ENCODE measurements around the gene CCSER1. TPM values are rescaled to one million over a fixed set of nuclear protein-coding genes. Genes with fewer than 3 reads are reported as not detected.

Gene CCSER1
- polyA plus RNA-seq, 1 donor from 2014 or later, result 20.8 TPM

DNA sequence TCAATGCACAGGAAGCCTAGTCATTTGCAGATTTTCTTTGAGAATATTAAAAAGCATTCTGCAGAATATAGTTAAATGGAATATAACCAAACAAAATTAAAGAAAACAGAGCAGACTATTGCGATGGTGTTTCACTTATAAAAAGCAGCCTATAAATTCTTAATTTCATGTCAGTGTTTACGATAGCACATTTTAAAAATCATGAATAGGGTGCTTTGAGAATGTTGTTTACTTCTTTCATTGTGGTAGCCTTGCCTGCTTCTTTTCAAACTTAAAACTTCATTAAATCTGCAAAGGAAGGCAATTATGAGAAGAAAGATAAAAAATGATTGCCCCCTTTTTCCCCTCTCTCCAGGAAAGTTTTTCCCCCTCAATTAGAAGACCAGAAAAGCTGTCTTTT is 748.6 kb downstream of the CCSER1 start:
- TF ChIP-seq MXI1 (conservative IDR thresholded peaks at IDR 0.05; ENCODE audit: poor library complexity, severe bottlenecking) (no peak), POLR2AphosphoS5 (IDR thresholded peaks at IDR 0.05) (no peak), EP300 (conservative IDR thresholded peaks at IDR 0.05; ENCODE audit: poor library complexity, severe bottlenecking) (no peak), SMC3 (conservative IDR thresholded peaks at IDR 0.05; ENCODE audit: poor library complexity) (no peak), RAD21 (conservative IDR thresholded peaks at IDR 0.05) (no peak), TAF1 (IDR thresholded peaks at IDR 0.05; ENCODE audit: low read depth) (no peak), EZH2 (IDR thresholded peaks at IDR 0.05; ENCODE audit: borderline replicate concordance, insufficient read depth, low read length, poor library complexity, severe bottlenecking) (no peak)
- TF ChIP-seq, protein P1, sequence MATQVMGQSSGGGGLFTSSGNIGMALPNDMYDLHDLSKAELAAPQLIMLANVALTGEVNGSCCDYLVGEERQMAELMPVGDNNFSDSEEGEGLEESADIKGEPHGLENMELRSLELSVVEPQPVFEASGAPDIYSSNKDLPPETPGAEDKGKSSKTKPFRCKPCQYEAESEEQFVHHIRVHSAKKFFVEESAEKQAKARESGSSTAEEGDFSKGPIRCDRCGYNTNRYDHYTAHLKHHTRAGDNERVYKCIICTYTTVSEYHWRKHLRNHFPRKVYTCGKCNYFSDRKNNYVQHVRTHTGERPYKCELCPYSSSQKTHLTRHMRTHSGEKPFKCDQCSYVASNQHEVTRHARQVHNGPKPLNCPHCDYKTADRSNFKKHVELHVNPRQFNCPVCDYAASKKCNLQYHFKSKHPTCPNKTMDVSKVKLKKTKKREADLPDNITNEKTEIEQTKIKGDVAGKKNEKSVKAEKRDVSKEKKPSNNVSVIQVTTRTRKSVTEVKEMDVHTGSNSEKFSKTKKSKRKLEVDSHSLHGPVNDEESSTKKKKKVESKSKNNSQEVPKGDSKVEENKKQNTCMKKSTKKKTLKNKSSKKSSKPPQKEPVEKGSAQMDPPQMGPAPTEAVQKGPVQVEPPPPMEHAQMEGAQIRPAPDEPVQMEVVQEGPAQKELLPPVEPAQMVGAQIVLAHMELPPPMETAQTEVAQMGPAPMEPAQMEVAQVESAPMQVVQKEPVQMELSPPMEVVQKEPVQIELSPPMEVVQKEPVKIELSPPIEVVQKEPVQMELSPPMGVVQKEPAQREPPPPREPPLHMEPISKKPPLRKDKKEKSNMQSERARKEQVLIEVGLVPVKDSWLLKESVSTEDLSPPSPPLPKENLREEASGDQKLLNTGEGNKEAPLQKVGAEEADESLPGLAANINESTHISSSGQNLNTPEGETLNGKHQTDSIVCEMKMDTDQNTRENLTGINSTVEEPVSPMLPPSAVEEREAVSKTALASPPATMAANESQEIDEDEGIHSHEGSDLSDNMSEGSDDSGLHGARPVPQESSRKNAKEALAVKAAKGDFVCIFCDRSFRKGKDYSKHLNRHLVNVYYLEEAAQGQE (IDR thresholded peaks at IDR 0.05; ENCODE audit: borderline replicate concordance), result no peak
- TF ChIP-seq, protein P2, sequence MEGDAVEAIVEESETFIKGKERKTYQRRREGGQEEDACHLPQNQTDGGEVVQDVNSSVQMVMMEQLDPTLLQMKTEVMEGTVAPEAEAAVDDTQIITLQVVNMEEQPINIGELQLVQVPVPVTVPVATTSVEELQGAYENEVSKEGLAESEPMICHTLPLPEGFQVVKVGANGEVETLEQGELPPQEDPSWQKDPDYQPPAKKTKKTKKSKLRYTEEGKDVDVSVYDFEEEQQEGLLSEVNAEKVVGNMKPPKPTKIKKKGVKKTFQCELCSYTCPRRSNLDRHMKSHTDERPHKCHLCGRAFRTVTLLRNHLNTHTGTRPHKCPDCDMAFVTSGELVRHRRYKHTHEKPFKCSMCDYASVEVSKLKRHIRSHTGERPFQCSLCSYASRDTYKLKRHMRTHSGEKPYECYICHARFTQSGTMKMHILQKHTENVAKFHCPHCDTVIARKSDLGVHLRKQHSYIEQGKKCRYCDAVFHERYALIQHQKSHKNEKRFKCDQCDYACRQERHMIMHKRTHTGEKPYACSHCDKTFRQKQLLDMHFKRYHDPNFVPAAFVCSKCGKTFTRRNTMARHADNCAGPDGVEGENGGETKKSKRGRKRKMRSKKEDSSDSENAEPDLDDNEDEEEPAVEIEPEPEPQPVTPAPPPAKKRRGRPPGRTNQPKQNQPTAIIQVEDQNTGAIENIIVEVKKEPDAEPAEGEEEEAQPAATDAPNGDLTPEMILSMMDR (IDR thresholded peaks at IDR 0.05; ENCODE audit: poor library complexity, severe bottlenecking), result no peak
- Histone ChIP-seq H3K4me2 (ENCODE audit: low read length) (no peak overlapping the region), H4K20me1 (ENCODE audit: insufficient read depth) (no peaks in the 10 kb centered on the region), H3K9me3 (ENCODE audit: low read length) (no peaks in the 10 kb centered on the region), H3K9ac (ENCODE audit: low read length) (no peak overlapping the region), H3K9me2 (ENCODE audit: insufficient read depth, low read length) (no peaks in the 10 kb centered on the region), H3K36me3 (ENCODE audit: insufficient read depth, low read length) (no peaks in the 10 kb centered on the region), H3K4me3 (ENCODE audit: low read length) (no peak overlapping the region), H3K79me2 (replicated peaks; ENCODE audit: insufficient read depth, low read length) (no peaks in the 10 kb centered on the region), H3F3A (ENCODE audit: insufficient read depth, low read length, poor library complexity, severe bottlenecking) (no peaks in the 10 kb centered on the region), H3K27me3 (ENCODE audit: insufficient read depth, low read depth, low read length) (no peaks in the 10 kb centered on the region), H3K27ac (ENCODE audit: low read length) (no peak overlapping the region), H2AFZ (ENCODE audit: low read depth, low read length) (no peak overlapping the region)

DNA sequence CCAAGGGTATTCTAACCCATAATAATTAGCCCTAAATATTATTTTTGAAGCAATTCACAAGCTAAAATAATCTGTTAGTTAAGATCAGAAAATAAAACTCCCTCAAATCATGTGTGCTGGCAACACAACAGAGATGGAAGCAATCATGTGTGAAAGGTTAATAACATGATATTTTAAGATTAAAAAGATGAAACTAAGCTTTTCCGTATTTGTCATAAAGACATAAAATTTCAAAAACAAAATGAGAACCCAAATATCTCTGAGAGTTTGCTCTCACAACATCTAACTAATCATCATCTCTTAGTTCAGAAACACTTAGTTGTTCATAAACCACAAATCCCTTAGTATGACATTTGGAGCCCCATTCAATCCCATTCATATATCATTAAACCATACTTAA is 749.1 kb downstream of the CCSER1 start:
- TF ChIP-seq EZH2 (IDR thresholded peaks at IDR 0.05; ENCODE audit: borderline replicate concordance, insufficient read depth, low read length, poor library complexity, severe bottlenecking), result no peak
- H3F3A ChIP-seq (ENCODE audit: insufficient read depth, low read length, poor library complexity, severe bottlenecking), result no peaks in the 10 kb centered on the region
- no peak overlapping the region for H3K4me3 ChIP-seq (ENCODE audit: low read length)
- no peak overlapping the region for H2AFZ ChIP-seq (ENCODE audit: low read depth, low read length)
- no peaks in the 10 kb centered on the region for H3K36me3 ChIP-seq (ENCODE audit: insufficient read depth, low read length)
- no peaks in the 10 kb centered on the region for H3K9me3 ChIP-seq (ENCODE audit: low read length)
- no peak overlapping the region for H3K4me2 ChIP-seq (ENCODE audit: low read length)
- no peaks in the 10 kb centered on the region for H3K79me2 ChIP-seq (replicated peaks; ENCODE audit: insufficient read depth, low read length)
- no peak overlapping the region for H3K27ac ChIP-seq (ENCODE audit: low read length)
- no peaks in the 10 kb centered on the region for H3K27me3 ChIP-seq (ENCODE audit: insufficient read depth, low read depth, low read length)
- no peaks in the 10 kb centered on the region for H4K20me1 ChIP-seq (ENCODE audit: insufficient read depth)
- H3K9me2 ChIP-seq (ENCODE audit: insufficient read depth, low read length), result no peaks in the 10 kb centered on the region
- no peak overlapping the region for H3K9ac ChIP-seq (ENCODE audit: low read length)

DNA sequence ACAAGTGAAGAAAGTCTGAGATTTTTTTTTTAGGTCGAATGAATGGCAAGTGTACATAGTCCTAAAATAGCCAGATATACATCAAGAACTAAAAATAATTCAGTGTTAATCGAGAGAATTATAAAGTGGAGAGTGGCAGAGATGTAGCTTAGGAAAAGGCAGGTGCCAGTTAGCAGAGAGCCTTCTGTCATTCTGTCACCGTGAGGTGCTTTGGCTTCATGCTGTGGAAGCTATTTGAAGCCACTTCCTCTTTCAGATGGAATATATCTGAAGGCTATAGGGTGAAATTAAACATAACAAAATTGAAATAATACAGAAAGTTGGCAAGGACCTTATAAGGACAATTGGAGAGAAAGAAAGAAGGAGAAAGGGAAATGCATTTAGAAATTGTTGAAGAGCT is 756.3 kb downstream of the CCSER1 start:
- Histone ChIP-seq H3K9ac (ENCODE audit: low read length) (no peak overlapping the region), H3K36me3 (ENCODE audit: insufficient read depth, low read length) (no peaks in the 10 kb centered on the region), H3K27ac (ENCODE audit: low read length) (peak overlapping the region; percentile 41), H3K9me2 (ENCODE audit: insufficient read depth, low read length) (no peaks in the 10 kb centered on the region), H2AFZ (ENCODE audit: low read depth, low read length) (no peak overlapping the region), H3K79me2 (replicated peaks; ENCODE audit: insufficient read depth, low read length) (no peaks in the 10 kb centered on the region), H3K4me3 (ENCODE audit: low read length) (no peak overlapping the region), H3F3A (ENCODE audit: insufficient read depth, low read length, poor library complexity, severe bottlenecking) (no peaks in the 10 kb centered on the region), H4K20me1 (ENCODE audit: insufficient read depth) (no peaks in the 10 kb centered on the region), H3K9me3 (ENCODE audit: low read length) (no peaks in the 10 kb centered on the region), H3K27me3 (ENCODE audit: insufficient read depth, low read depth, low read length) (no peaks in the 10 kb centered on the region), H3K4me2 (ENCODE audit: low read length) (peak overlapping the region; percentile 18)
- TF ChIP-seq EP300 (conservative IDR thresholded peaks at IDR 0.05; ENCODE audit: poor library complexity, severe bottlenecking), result peak; percentile 81
- TF ChIP-seq EZH2 (IDR thresholded peaks at IDR 0.05; ENCODE audit: borderline replicate concordance, insufficient read depth, low read length, poor library complexity, severe bottlenecking), result no peak
- no peak for TF ChIP-seq SMC3 (conservative IDR thresholded peaks at IDR 0.05; ENCODE audit: poor library complexity)
- TF ChIP-seq, protein P1 (IDR thresholded peaks at IDR 0.05; ENCODE audit: borderline replicate concordance), result no peak
- TF ChIP-seq POLR2AphosphoS5 (IDR thresholded peaks at IDR 0.05), result peak; percentile 39
- TF ChIP-seq RAD21 (conservative IDR thresholded peaks at IDR 0.05), result no peak
- no peak for TF ChIP-seq MXI1 (conservative IDR thresholded peaks at IDR 0.05; ENCODE audit: poor library complexity, severe bottlenecking)

Data from neural cell (in vitro differentiated cells).